Measurements from ENCODE around the gene NEDD4.

NEDD4 gene

GRCh38 chr15:55981582-55982249, 11.7 kb downstream of the NEDD4 start:
- Histone ChIP-seq H3K9me3 (replicated peaks; ENCODE audit: low read length) (no peaks in the 10 kb centered on the region), H3K4me2 (ENCODE audit: low read length) (no peak overlapping the region), H3K9ac (ENCODE audit: low read depth, low read length) (no peak overlapping the region), H3K4me3 (ENCODE audit: low read length) (no peak overlapping the region), H3K4me1 (ENCODE audit: control insufficient read depth, insufficient read depth, low read length) (no peaks in the 10 kb centered on the region), H3K36me3 (ENCODE audit: insufficient read depth, low read length) (no peaks in the 10 kb centered on the region), H3K27me3 (ENCODE audit: control insufficient read depth, insufficient read depth, low read length) (no peaks in the 10 kb centered on the region)

- no peaks in the 10 kb centered on the region for H3K9me3 ChIP-seq (replicated peaks; ENCODE audit: low read length)
- H3K9ac ChIP-seq (ENCODE audit: low read depth, low read length) = no peak overlapping the region
- H3K36me3 ChIP-seq (ENCODE audit: insufficient read depth, low read length) = no peaks in the 10 kb centered on the region
- H3K4me3 ChIP-seq (ENCODE audit: low read length) = no peak overlapping the region
- no peaks in the 10 kb centered on the region for H3K4me1 ChIP-seq (ENCODE audit: control insufficient read depth, insufficient read depth, low read length)
- H3K27me3 ChIP-seq (ENCODE audit: control insufficient read depth, insufficient read depth, low read length) = no peaks in the 10 kb centered on the region
- H3K4me2 ChIP-seq (ENCODE audit: low read length) = no peak overlapping the region
Measured at GRCh38 chr15:55980511-55980910, 12.9 kb downstream of the NEDD4 start.

- H3K9me3 ChIP-seq (replicated peaks; ENCODE audit: low read length) = no peaks in the 10 kb centered on the region
- H3K27me3 ChIP-seq (ENCODE audit: control insufficient read depth, insufficient read depth, low read length) = no peaks in the 10 kb centered on the region
- H3K36me3 ChIP-seq (ENCODE audit: insufficient read depth, low read length) = no peaks in the 10 kb centered on the region
Measured at GRCh38 chr15:55977231-55977630, 16.2 kb downstream of the NEDD4 start.

GRCh38 chr15:55970286-55970685, 23.1 kb downstream of the NEDD4 start:
- H3K4me3 ChIP-seq (ENCODE audit: low read length) = no peak overlapping the region
- H3K36me3 ChIP-seq (ENCODE audit: insufficient read depth, low read length) = no peaks in the 10 kb centered on the region
- no peaks in the 10 kb centered on the region for H3K27me3 ChIP-seq (ENCODE audit: control insufficient read depth, insufficient read depth, low read length)
- H3K9ac ChIP-seq (ENCODE audit: low read depth, low read length) = no peak overlapping the region
- H3K4me1 ChIP-seq (ENCODE audit: control insufficient read depth, insufficient read depth, low read length) = no peaks in the 10 kb centered on the region
- H3K9me3 ChIP-seq (replicated peaks; ENCODE audit: low read length) = no peaks in the 10 kb centered on the region
- no peak overlapping the region for H3K4me2 ChIP-seq (ENCODE audit: low read length)

More at GRCh38 chr15:55977231-55977630, 16.2 kb downstream of the NEDD4 start:
- Histone ChIP-seq H3K4me1 (ENCODE audit: control insufficient read depth, insufficient read depth, low read length) (no peaks in the 10 kb centered on the region), H3K4me3 (ENCODE audit: low read length) (no peak overlapping the region), H3K4me2 (ENCODE audit: low read length) (no peak overlapping the region), H3K9ac (ENCODE audit: low read depth, low read length) (no peak overlapping the region)

GRCh38 chr15:55969582-55969981, 23.8 kb downstream of the NEDD4 start:
- no peaks in the 10 kb centered on the region for H3K9me3 ChIP-seq (replicated peaks; ENCODE audit: low read length)
- H3K4me1 ChIP-seq (ENCODE audit: control insufficient read depth, insufficient read depth, low read length) = no peaks in the 10 kb centered on the region
- H3K9ac ChIP-seq (ENCODE audit: low read depth, low read length) = no peak overlapping the region
- H3K36me3 ChIP-seq (ENCODE audit: insufficient read depth, low read length) = no peaks in the 10 kb centered on the region
- H3K4me3 ChIP-seq (ENCODE audit: low read length) = no peak overlapping the region
- no peaks in the 10 kb centered on the region for H3K27me3 ChIP-seq (ENCODE audit: control insufficient read depth, insufficient read depth, low read length)
- no peak overlapping the region for H3K4me2 ChIP-seq (ENCODE audit: low read length)

GRCh38 chr15:55968923-55969322, 24.5 kb downstream of the NEDD4 start:
- no peak overlapping the region for H3K9ac ChIP-seq (ENCODE audit: low read depth, low read length)
- no peak overlapping the region for H3K4me3 ChIP-seq (ENCODE audit: low read length)
- no peaks in the 10 kb centered on the region for H3K9me3 ChIP-seq (replicated peaks; ENCODE audit: low read length)

GRCh38 chr15:55965091-55965490, 28.3 kb downstream of the NEDD4 start:
- Histone ChIP-seq H3K4me2 (ENCODE audit: low read length) (no peak overlapping the region), H3K4me3 (ENCODE audit: low read length) (no peak overlapping the region), H3K36me3 (ENCODE audit: insufficient read depth, low read length) (no peaks in the 10 kb centered on the region), H3K4me1 (ENCODE audit: control insufficient read depth, insufficient read depth, low read length) (no peaks in the 10 kb centered on the region), H3K27me3 (ENCODE audit: control insufficient read depth, insufficient read depth, low read length) (no peaks in the 10 kb centered on the region), H3K9ac (ENCODE audit: low read depth, low read length) (no peak overlapping the region), H3K9me3 (replicated peaks; ENCODE audit: low read length) (no peaks in the 10 kb centered on the region)

More at GRCh38 chr15:55968923-55969322, 24.5 kb downstream of the NEDD4 start:
- no peaks in the 10 kb centered on the region for H3K27me3 ChIP-seq (ENCODE audit: control insufficient read depth, insufficient read depth, low read length)
- no peaks in the 10 kb centered on the region for H3K36me3 ChIP-seq (ENCODE audit: insufficient read depth, low read length)
- no peaks in the 10 kb centered on the region for H3K4me1 ChIP-seq (ENCODE audit: control insufficient read depth, insufficient read depth, low read length)
- H3K4me2 ChIP-seq (ENCODE audit: low read length) = no peak overlapping the region

- Histone ChIP-seq H3K9ac (ENCODE audit: low read depth, low read length) (no peak overlapping the region), H3K4me2 (ENCODE audit: low read length) (no peak overlapping the region), H3K27me3 (ENCODE audit: control insufficient read depth, insufficient read depth, low read length) (no peaks in the 10 kb centered on the region), H3K4me3 (ENCODE audit: low read length) (no peak overlapping the region), H3K36me3 (ENCODE audit: insufficient read depth, low read length) (no peaks in the 10 kb centered on the region), H3K9me3 (replicated peaks; ENCODE audit: low read length) (no peaks in the 10 kb centered on the region), H3K4me1 (ENCODE audit: control insufficient read depth, insufficient read depth, low read length) (no peaks in the 10 kb centered on the region)
Measured at GRCh38 chr15:55960946-55961345, 32.5 kb downstream of the NEDD4 start.

- Histone ChIP-seq H3K4me3 (ENCODE audit: low read length) (no peak overlapping the region), H3K27me3 (ENCODE audit: control insufficient read depth, insufficient read depth, low read length) (no peaks in the 10 kb centered on the region), H3K9ac (ENCODE audit: low read depth, low read length) (no peak overlapping the region), H3K9me3 (replicated peaks; ENCODE audit: low read length) (no peaks in the 10 kb centered on the region), H3K36me3 (ENCODE audit: insufficient read depth, low read length) (no peaks in the 10 kb centered on the region), H3K4me2 (ENCODE audit: low read length) (no peak overlapping the region), H3K4me1 (ENCODE audit: control insufficient read depth, insufficient read depth, low read length) (no peaks in the 10 kb centered on the region)
Measured at GRCh38 chr15:55959744-55960447, 33.5 kb downstream of the NEDD4 start.

GRCh38 chr15:55958349-55958748, 35.1 kb downstream of the NEDD4 start:
- H3K36me3 ChIP-seq (ENCODE audit: insufficient read depth, low read length) = no peaks in the 10 kb centered on the region
- no peak overlapping the region for H3K9ac ChIP-seq (ENCODE audit: low read depth, low read length)
- no peaks in the 10 kb centered on the region for H3K9me3 ChIP-seq (replicated peaks; ENCODE audit: low read length)
- H3K4me3 ChIP-seq (ENCODE audit: low read length) = no peak overlapping the region
- no peak overlapping the region for H3K4me2 ChIP-seq (ENCODE audit: low read length)
- no peaks in the 10 kb centered on the region for H3K4me1 ChIP-seq (ENCODE audit: control insufficient read depth, insufficient read depth, low read length)
- no peaks in the 10 kb centered on the region for H3K27me3 ChIP-seq (ENCODE audit: control insufficient read depth, insufficient read depth, low read length)

GRCh38 chr15:55954862-55955605, 38.4 kb downstream of the NEDD4 start:
- H3K27me3 ChIP-seq (ENCODE audit: control insufficient read depth, insufficient read depth, low read length) = no peaks in the 10 kb centered on the region
- no peaks in the 10 kb centered on the region for H3K36me3 ChIP-seq (ENCODE audit: insufficient read depth, low read length)
- no peak overlapping the region for H3K4me3 ChIP-seq (ENCODE audit: low read length)
- no peaks in the 10 kb centered on the region for H3K9me3 ChIP-seq (replicated peaks; ENCODE audit: low read length)
- no peaks in the 10 kb centered on the region for H3K4me1 ChIP-seq (ENCODE audit: control insufficient read depth, insufficient read depth, low read length)
- no peak overlapping the region for H3K9ac ChIP-seq (ENCODE audit: low read depth, low read length)
- no peak overlapping the region for H3K4me2 ChIP-seq (ENCODE audit: low read length)
